ENCODE results near the gene ROPN1L.

ROPN1L gene

DNA sequence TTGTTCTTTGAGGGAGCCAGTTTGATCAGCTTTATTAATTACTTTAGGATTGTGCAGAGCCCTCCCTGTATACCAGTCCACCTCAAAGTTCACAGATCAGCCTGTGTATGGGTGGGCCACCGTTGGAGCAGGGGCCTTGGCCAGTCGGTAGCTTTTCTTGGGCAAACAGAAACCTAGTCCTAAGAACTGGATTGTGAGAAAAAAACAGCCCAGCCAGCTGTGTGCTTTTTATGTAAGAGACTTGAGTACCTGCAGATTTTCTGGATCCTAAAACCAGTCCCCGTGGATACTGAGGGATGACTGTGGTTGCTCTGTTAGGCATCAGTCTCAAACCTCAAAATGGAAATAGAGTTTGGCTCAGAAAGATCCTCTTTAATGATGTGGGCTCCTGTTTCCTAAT, 24.8 kb upstream of the ROPN1L start:
- CTCF ChIA-PET, result interaction anchor here (1.0 to 2.8 kb wide), 4 partner anchors 10 to 133 kb away, joined by 3 to 12 read pairs (median 4); no protein-coding TSS in a partner anchor
- Histone ChIP-seq H3K9me3 (ENCODE audit: control extremely low read depth in 1 of 5, control insufficient read depth in 4 of 5, insufficient read depth in 2 of 5, low read depth in 1 of 5, low read length in 4 of 5) (no peaks in the 10 kb centered on the region), H3K36me3 (ENCODE audit: control insufficient read depth in 4 of 4, insufficient read depth in 4 of 4, low read length in 3 of 4) (peaks cover 28 to 81% (median 60%) of the 10 kb centered on the region in 4 experiments), H3K27ac (ENCODE audit: insufficient read depth in 1 of 2, low read depth in 1 of 2, low read length in 2 of 2, poor library complexity in 1 of 2, severe bottlenecking in 2 of 2) (peak overlapping the region in 1 of 2 experiments; percentile 41), H3K4me3 (ENCODE audit: control insufficient read depth in 1 of 7, extremely low read depth in 1 of 7, insufficient read depth in 4 of 7, low read depth in 2 of 7, low read length in 6 of 7) (no peak overlapping the region), H3K4me1 (ENCODE audit: control extremely low read depth in 1 of 4, control insufficient read depth in 4 of 4, insufficient read depth in 4 of 4, low read length in 3 of 4) (peaks cover 12 to 29% (median 22%) of the 10 kb centered on the region in 4 experiments), H3K27me3 (replicated peaks in 2 of 5; ENCODE audit: control insufficient read depth in 4 of 5, insufficient read depth in 5 of 5, low read length in 4 of 5) (no peaks in the 10 kb centered on the region)
- 96% methylated on average over 3 of the region's 3 CpGs for WGBS (ENCODE audit: insufficient coverage)
- POLR2A ChIA-PET, result no interaction called here
- no peak for DNase-seq

- Histone ChIP-seq H3K27ac (ENCODE audit: insufficient read depth in 1 of 2, low read depth in 1 of 2, low read length in 2 of 2, poor library complexity in 1 of 2, severe bottlenecking in 2 of 2) (no peak overlapping the region), H3K4me1 (ENCODE audit: control extremely low read depth in 1 of 4, control insufficient read depth in 4 of 4, insufficient read depth in 4 of 4, low read length in 3 of 4) (peaks cover 29 to 42% (median 38%) of the 10 kb centered on the region in 4 experiments), H3K27me3 (replicated peaks in 2 of 5; ENCODE audit: control insufficient read depth in 4 of 5, insufficient read depth in 5 of 5, low read length in 4 of 5) (no peaks in the 10 kb centered on the region), H3K36me3 (ENCODE audit: control insufficient read depth in 4 of 4, insufficient read depth in 4 of 4, low read length in 3 of 4) (peaks cover 19 to 63% (median 45%) of the 10 kb centered on the region in 4 experiments), H3K4me3 (ENCODE audit: control insufficient read depth in 1 of 7, extremely low read depth in 1 of 7, insufficient read depth in 4 of 7, low read depth in 2 of 7, low read length in 6 of 7) (no peak overlapping the region), H3K9me3 (ENCODE audit: control extremely low read depth in 1 of 5, control insufficient read depth in 4 of 5, insufficient read depth in 2 of 5, low read depth in 1 of 5, low read length in 4 of 5) (no peaks in the 10 kb centered on the region)
- DNase-seq, result no peak
- ChIA-PET POLR2A (interaction anchor here (0.7 to 1.2 kb wide), 2 partner anchors 8 to 62 kb away, joined by 3 to 5 read pairs; no protein-coding TSS in a partner anchor), CTCF (interaction anchor here (0.6 to 2.8 kb wide), 11 partner anchors 8 to 159 kb away, joined by 3 to 12 read pairs (median 3); no protein-coding TSS in a partner anchor)
- WGBS (ENCODE audit: insufficient coverage), result 100% methylated on average over 2 of the region's 4 CpGs
Measured at GRCh38 chr5:10418654-10419345, 22.9 kb upstream of the ROPN1L start.

- POLR2A ChIA-PET, result interaction anchor here (1.2 kb wide), 1 partner anchor 10 kb away, joined by 3 read pairs; no protein-coding TSS in a partner anchor
- peaks cover 29 to 44% (median 39%) of the 10 kb centered on the region in 4 experiments for H3K4me1 ChIP-seq (ENCODE audit: control extremely low read depth in 1 of 4, control insufficient read depth in 4 of 4, insufficient read depth in 4 of 4, low read length in 3 of 4)
- peaks cover 20 to 64% (median 47%) of the 10 kb centered on the region in 4 experiments for H3K36me3 ChIP-seq (ENCODE audit: control insufficient read depth in 4 of 4, insufficient read depth in 4 of 4, low read length in 3 of 4)
- DNase-seq, result no peak
- peak overlapping the region in 1 of 2 experiments; percentile 15 for H3K27ac ChIP-seq (ENCODE audit: insufficient read depth in 1 of 2, low read depth in 1 of 2, low read length in 2 of 2, poor library complexity in 1 of 2, severe bottlenecking in 2 of 2)
- CTCF ChIA-PET, result interaction anchor here (1.1 to 2.0 kb wide), 4 partner anchors 10 to 137 kb away, joined by 3 to 9 read pairs (median 4); no protein-coding TSS in a partner anchor
- no peaks in the 10 kb centered on the region for H3K27me3 ChIP-seq (replicated peaks in 2 of 5; ENCODE audit: control insufficient read depth in 4 of 5, insufficient read depth in 5 of 5, low read length in 4 of 5)
- H3K9me3 ChIP-seq (ENCODE audit: control extremely low read depth in 1 of 5, control insufficient read depth in 4 of 5, insufficient read depth in 2 of 5, low read depth in 1 of 5, low read length in 4 of 5), result no peaks in the 10 kb centered on the region
- 100% methylated on average over 2 of the region's 2 CpGs for WGBS (ENCODE audit: insufficient coverage)
- no peak overlapping the region for H3K4me3 ChIP-seq (ENCODE audit: control insufficient read depth in 1 of 7, extremely low read depth in 1 of 7, insufficient read depth in 4 of 7, low read depth in 2 of 7, low read length in 6 of 7)
Measured at GRCh38 chr5:10420468-10420867, 21.2 kb upstream of the ROPN1L start.

DNA sequence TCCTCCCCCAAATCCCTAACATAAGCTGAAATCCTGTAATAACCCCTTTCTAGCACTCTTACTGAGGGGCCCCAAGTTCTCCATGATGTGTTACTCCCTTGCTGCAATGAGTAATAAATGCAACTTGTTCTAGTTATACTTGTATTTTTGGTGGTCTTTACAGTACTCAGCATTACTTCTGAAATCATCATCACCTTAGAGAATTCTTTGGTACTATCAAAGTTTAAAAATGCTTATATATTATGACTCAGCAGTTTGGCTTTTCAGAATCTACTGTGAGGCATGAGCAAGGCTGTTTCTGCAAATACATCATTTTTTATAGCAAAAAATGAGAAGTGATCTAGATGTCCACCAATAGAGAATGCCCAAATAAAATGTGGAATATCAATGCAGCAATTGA, 20.7 kb upstream of the ROPN1L start:
- H3K9me3 ChIP-seq (ENCODE audit: control extremely low read depth in 1 of 5, control insufficient read depth in 4 of 5, insufficient read depth in 2 of 5, low read depth in 1 of 5, low read length in 4 of 5), result no peaks in the 10 kb centered on the region
- peak in 2 of 3 donors; percentile 53 to 56 for DNase-seq

DNA sequence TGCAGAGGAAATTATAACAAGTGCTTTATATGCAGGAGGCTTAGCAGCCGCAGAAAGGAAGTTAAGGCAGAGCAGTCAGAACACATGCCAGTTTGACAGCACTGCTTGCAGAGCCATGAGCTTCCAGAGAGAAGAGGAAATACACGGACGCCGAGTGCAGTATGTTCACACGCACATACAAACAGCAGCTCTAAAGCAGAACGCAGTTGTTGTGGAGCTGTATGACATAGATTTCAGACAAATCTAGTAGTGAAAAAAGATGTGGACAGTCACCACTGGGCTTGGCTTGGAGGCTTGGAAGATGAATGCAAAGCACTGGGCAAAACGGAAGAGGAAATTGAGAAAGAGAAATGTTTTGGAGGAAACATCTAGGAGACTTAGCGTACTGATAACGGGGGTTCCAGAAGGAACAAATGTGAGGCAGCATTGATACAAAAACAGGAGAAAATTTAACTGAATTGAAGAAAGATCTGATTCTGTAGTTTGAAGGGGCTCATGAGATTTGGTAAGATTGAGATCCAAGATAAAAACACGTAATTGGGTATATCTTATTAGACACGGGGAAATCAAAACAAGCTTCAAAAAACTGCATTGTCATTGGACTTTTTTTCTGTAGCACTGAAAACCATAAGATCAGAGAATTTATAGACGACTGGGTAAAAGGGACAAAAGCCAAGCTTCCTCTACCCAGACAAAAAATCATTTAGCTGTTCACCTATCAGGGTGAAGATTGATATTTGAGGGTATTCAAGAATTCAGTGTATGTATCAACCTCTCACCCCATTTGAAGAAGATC, 19.6 kb upstream of the ROPN1L start:
- peak overlapping the region; percentile 9 to 58 for H3K27ac ChIP-seq (ENCODE audit: insufficient read depth in 1 of 2, low read depth in 1 of 2, low read length in 2 of 2, poor library complexity in 1 of 2, severe bottlenecking in 2 of 2)
- peak overlapping the region in 5 of 7 experiments; percentile 13 to 47 (median 30) for H3K4me3 ChIP-seq (ENCODE audit: control insufficient read depth in 1 of 7, extremely low read depth in 1 of 7, insufficient read depth in 4 of 7, low read depth in 2 of 7, low read length in 6 of 7)
- H3K4me1 ChIP-seq (ENCODE audit: control extremely low read depth in 1 of 4, control insufficient read depth in 4 of 4, insufficient read depth in 4 of 4, low read length in 3 of 4), result peaks cover 29 to 44% (median 39%) of the 10 kb centered on the region in 4 experiments
- H3K27me3 ChIP-seq (replicated peaks in 2 of 5; ENCODE audit: control insufficient read depth in 4 of 5, insufficient read depth in 5 of 5, low read length in 4 of 5), result no peaks in the 10 kb centered on the region
- DNase-seq, result peak; percentile 52 to 93 (median 91)
- WGBS (ENCODE audit: insufficient coverage), result 1% methylated on average over 5 of the region's 12 CpGs
- H3K36me3 ChIP-seq (ENCODE audit: control insufficient read depth in 4 of 4, insufficient read depth in 4 of 4, low read length in 3 of 4), result peaks cover 22 to 64% (median 49%) of the 10 kb centered on the region in 4 experiments
- H3K9me3 ChIP-seq (ENCODE audit: control extremely low read depth in 1 of 5, control insufficient read depth in 4 of 5, insufficient read depth in 2 of 5, low read depth in 1 of 5, low read length in 4 of 5), result no peaks in the 10 kb centered on the region
- CTCF ChIA-PET, result interaction anchor here (0.7 to 6.3 kb wide), 12 partner anchors 9 to 138 kb away, joined by 3 to 67 read pairs (median 7); no protein-coding TSS in a partner anchor
- POLR2A ChIA-PET, result interaction anchor here (0.9 to 1.2 kb wide), 3 partner anchors 10 to 63 kb away, joined by 3 to 6 read pairs (median 4); no protein-coding TSS in a partner anchor

More for the DNA sequence above, 20.7 kb upstream of the ROPN1L start:
- Histone ChIP-seq H3K36me3 (ENCODE audit: control insufficient read depth in 4 of 4, insufficient read depth in 4 of 4, low read length in 3 of 4) (peaks cover 19 to 63% (median 47%) of the 10 kb centered on the region in 4 experiments), H3K4me3 (ENCODE audit: control insufficient read depth in 1 of 7, extremely low read depth in 1 of 7, insufficient read depth in 4 of 7, low read depth in 2 of 7, low read length in 6 of 7) (no peak overlapping the region), H3K27me3 (replicated peaks in 2 of 5; ENCODE audit: control insufficient read depth in 4 of 5, insufficient read depth in 5 of 5, low read length in 4 of 5) (no peaks in the 10 kb centered on the region), H3K4me1 (ENCODE audit: control extremely low read depth in 1 of 4, control insufficient read depth in 4 of 4, insufficient read depth in 4 of 4, low read length in 3 of 4) (peaks cover 29 to 44% (median 39%) of the 10 kb centered on the region in 4 experiments), H3K27ac (ENCODE audit: insufficient read depth in 1 of 2, low read depth in 1 of 2, low read length in 2 of 2, poor library complexity in 1 of 2, severe bottlenecking in 2 of 2) (peak overlapping the region in 1 of 2 experiments; percentile 58)
- POLR2A ChIA-PET, result no interaction called here
- CTCF ChIA-PET, result interaction anchor here (0.9 to 6.3 kb wide), 6 partner anchors 11 to 137 kb away, joined by 3 to 67 read pairs (median 4); no protein-coding TSS in a partner anchor

- Histone ChIP-seq H3K27me3 (replicated peaks in 2 of 5; ENCODE audit: control insufficient read depth in 4 of 5, insufficient read depth in 5 of 5, low read length in 4 of 5) (no peaks in the 10 kb centered on the region), H3K4me3 (ENCODE audit: control insufficient read depth in 1 of 7, extremely low read depth in 1 of 7, insufficient read depth in 4 of 7, low read depth in 2 of 7, low read length in 6 of 7) (peak overlapping the region in 2 of 7 experiments; percentile 17 to 39), H3K36me3 (ENCODE audit: control insufficient read depth in 4 of 4, insufficient read depth in 4 of 4, low read length in 3 of 4) (peaks cover 25 to 66% (median 48%) of the 10 kb centered on the region in 4 experiments), H3K9me3 (ENCODE audit: control extremely low read depth in 1 of 5, control insufficient read depth in 4 of 5, insufficient read depth in 2 of 5, low read depth in 1 of 5, low read length in 4 of 5) (no peaks in the 10 kb centered on the region), H3K4me1 (ENCODE audit: control extremely low read depth in 1 of 4, control insufficient read depth in 4 of 4, insufficient read depth in 4 of 4, low read length in 3 of 4) (peaks cover 29 to 44% (median 39%) of the 10 kb centered on the region in 4 experiments), H3K27ac (ENCODE audit: insufficient read depth in 1 of 2, low read depth in 1 of 2, low read length in 2 of 2, poor library complexity in 1 of 2, severe bottlenecking in 2 of 2) (no peak overlapping the region)
- DNase-seq, result peak; percentile 25 to 79 (median 71)
- 19% methylated on average over 2 of the region's 2 CpGs for WGBS (ENCODE audit: insufficient coverage)
- POLR2A ChIA-PET, result interaction anchor here (0.7 to 0.9 kb wide), 2 partner anchors 11 to 20 kb away, joined by 3 read pairs; no protein-coding TSS in a partner anchor
- CTCF ChIA-PET, result interaction anchor here (0.9 to 6.3 kb wide), 11 partner anchors 9 to 139 kb away, joined by 3 to 67 read pairs (median 9); no protein-coding TSS in a partner anchor
Measured at GRCh38 chr5:10423022-10423421, 18.7 kb upstream of the ROPN1L start.

Data from common myeloid progenitor, CD34-positive (primary cell).